GM23248 (cell line): ENCODE results near the gene NDUFS1.

ENCODE experiments used
- EZH2 ChIP-seq: fragments of 200-600 bp; sonication (generic); IDR thresholded peaks from 2 replicates; pipeline ENCODE4 v1.6.1; 2018; ENCODE audit warnings: antibody characterized with exemption, mild to moderate bottlenecking; ENCODE audit not compliant: insufficient read depth, poor library complexity, severe bottlenecking
- EZH2phosphoT487 ChIP-seq: fragments of 200-600 bp; sonication (generic); IDR thresholded peaks from 2 replicates; pipeline ENCODE4 v1.6.1; 2018; ENCODE audit warnings: antibody characterized with exemption, moderate library complexity, mild to moderate bottlenecking, low read depth; ENCODE audit not compliant: insufficient read depth

- TF ChIP-seq EZH2phosphoT487: no peak
- no peak for TF ChIP-seq EZH2
These were observed 74.1 kb downstream of the NDUFS1 start for GRCh38 chr2:206084870-206085741.
